Midbrain (tissue), 1 donor: ENCODE results near the gene NDUFAF5.
"Not testable (repeated sequence)": the region's sequence is repeated elsewhere in the genome, so short reads cannot be mapped to it uniquely, and the experiment has no call there.

Experiments
- DNase-seq: peaks from one replicate; lab custom pipeline; 2025; lab: John Stamatoyannopoulos, UW

The NDUFAF5 gene

GRCh38 chr20:13784893-13785715 lies at the start of gene NDUFAF5, which contains the start of gene ESF1:
TSS of gene NDUFAF5 (plus strand) at chr20:13785028. CDS start at chr20:13785069, 41 bp downstream.
TSS of gene ESF1 (minus strand) at chr20:13784919. CDS start at chr20:13783140, 1,779 bp downstream.
- peak; percentile 95 for DNase-seq

GRCh38 chr20:13735826-13736225 lies 49.0 kb upstream of the NDUFAF5 start:
- no peak for DNase-seq

GRCh38 chr20:13736436-13737191 lies 48.2 kb upstream of the NDUFAF5 start:
- no peak for DNase-seq

DNA sequence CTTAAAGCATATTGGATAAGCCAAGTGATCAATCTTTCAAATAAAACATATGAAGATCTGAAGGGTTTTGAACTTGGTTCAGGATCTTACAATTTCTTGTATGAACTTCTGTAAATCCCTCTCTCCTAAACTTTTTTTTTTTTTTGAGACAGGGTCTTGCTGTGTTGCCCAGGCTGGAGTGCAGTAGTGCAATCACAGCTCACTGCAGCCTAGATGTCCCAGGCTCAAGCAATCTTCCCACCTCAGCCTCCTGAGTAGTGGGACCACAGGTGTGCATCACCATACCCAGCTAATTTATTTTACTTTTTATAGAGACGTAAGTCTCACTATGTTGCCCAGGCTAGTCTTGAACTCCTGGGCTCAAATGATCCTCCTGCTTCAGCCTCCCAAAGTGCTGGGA lies 46.6 kb upstream of the NDUFAF5 start:
- not testable (repeated sequence) for DNase-seq

DNA sequence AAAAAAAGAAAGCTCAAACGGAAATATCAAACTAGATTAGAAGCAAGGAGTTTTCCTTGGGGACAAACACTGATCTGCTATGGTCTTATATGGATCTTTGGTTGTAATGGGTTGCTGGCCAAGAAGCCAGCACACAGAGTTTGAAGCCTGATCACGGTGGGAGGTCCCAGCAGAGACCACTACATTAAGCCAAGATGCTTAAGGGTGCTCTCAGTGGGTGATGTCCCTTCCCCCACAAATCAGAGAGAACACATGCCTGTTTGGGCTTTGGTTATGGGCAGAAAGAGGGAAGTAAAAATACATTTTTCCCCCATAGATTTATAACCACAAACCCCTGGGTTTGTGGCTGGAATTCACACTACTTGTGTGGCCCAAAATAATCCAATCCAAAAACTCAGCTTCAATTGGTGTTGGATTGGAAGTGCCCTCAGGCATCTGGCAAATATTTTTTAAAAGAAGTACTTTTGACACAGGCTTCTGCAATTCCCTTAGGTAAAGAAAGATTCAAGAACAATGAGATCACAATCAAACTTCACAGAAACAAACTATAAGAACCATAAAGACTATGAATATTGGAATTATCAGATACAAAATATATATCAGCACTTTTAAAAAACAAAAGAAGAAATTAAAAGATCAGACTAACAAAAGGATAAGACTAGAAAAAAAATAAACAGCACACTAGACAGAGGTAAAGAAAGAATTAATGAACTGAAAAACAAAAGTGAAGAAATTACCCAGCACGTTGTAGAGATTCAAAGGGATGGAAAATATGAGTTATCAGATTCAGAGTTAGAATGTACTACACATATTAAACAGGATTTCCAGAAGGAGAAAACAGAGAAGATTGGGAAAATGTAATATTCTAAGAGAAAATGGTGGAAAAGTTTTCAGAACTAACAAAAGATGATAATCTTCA lies 44.8 kb upstream of the NDUFAF5 start:
- no peak for DNase-seq

GRCh38 chr20:13741879-13742278 lies 42.9 kb upstream of the NDUFAF5 start:
- DNase-seq = no peak

GRCh38 chr20:13744352-13744751 lies 40.5 kb upstream of the NDUFAF5 start:
- no peak for DNase-seq

- no peak for DNase-seq
Observed at GRCh38 chr20:13745784-13746183, 39.0 kb upstream of the NDUFAF5 start.

DNA sequence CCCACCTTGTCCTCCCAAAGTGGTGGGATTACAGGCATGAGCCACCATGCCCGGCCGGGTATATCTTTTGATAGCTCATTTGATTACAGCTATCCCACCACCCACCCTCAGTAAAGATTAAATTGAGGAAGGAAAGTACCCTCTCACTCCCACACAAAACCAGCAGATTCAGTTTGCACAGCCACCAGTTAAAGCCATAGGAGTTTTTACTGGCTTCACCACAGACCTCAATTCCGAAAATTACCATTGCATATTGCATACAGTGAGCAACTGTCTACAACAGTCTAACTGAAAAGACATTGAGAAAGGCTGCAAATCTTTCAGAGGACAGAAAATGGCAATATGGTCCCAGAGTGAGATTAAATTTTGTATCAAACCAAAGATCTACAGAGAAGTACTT lies 35.0 kb upstream of the NDUFAF5 start:
- DNase-seq = no peak

GRCh38 chr20:13753436-13754036 lies 31.3 kb upstream of the NDUFAF5 start:
- DNase-seq = no peak

DNA sequence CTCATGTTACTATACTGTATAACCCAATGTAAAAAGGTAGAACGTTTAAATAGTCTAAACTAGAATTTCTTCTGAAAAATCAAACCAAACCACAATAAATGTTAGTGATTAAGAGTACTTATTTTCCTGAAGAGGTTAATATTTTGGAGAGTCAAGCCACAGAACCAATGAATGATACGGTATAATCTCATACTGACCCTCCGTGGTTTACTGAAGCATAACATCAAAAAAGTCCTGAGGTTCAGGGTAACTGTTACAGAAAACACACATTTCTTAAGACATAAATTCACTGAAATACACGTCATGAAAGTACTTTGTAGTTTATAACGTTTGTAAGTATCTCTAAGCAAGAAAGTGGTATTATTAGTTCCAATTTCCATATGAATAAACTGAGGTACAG lies 29.0 kb upstream of the NDUFAF5 start:
- no peak for DNase-seq

GRCh38 chr20:13756551-13756950 lies 28.3 kb upstream of the NDUFAF5 start:
- no peak for DNase-seq

- no peak for DNase-seq
Observed at GRCh38 chr20:13758884-13759283, 25.9 kb upstream of the NDUFAF5 start.

DNA sequence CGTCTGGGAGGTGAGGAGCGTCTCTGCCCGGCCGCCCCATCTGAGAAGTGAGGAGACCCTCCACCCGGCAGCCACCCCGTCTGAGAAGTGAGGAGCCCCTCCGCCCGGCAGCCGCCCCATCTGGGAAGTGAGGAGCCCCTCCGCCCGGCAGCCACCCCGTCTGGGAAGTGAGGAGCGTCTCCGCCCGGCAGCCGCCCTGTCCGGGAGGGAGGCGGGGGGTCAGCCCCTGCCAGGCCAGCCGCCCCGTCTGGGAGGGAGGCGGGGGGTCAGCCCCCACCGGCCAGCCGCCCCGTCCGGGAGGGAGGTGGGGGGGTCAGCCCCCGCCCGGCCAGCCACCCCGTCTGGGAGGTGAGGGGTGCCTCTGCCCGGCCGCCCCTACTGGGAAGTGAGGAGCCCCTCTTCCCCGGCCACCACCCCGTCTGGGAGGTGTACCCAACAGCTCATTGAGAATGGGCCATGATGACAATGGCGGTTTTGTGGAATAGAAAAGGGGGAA lies 24.3 kb upstream of the NDUFAF5 start:
- DNase-seq = not testable (repeated sequence)

- no peak for DNase-seq
Observed at GRCh38 chr20:13765299-13765698, 19.5 kb upstream of the NDUFAF5 start.

GRCh38 chr20:13765868-13766416 lies 18.9 kb upstream of the NDUFAF5 start:
- no peak for DNase-seq

- no peak for DNase-seq
Observed at GRCh38 chr20:13770141-13770540, 14.7 kb upstream of the NDUFAF5 start.

DNA sequence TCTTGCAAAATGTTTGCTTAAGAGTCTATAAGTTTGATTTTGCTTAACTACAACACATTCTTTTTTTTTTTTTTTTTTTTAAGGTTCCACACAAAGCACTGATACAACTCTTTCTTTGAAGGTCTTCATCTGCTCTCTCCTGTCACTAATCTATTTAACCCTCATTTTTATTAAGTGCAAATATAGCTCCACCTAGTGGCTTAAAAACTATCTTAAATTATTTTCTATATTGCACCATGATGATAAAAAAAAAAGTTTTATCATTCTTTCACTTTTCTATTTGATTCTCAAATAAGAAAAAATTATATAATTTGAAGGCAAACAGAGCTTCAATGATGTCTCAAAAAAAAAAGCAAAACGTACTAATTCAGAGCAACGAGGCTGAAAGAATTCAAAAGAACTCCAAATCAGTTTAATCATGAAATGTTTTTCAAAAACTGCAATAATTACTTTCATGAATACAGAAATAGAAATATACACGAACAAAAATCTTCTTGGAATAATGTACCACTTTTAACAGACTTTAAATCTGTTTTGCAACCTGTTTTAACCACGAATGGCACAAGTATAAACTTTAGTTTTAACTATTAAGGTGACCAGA lies 12.9 kb upstream of the NDUFAF5 start:
- peak; percentile 46 for DNase-seq

GRCh38 chr20:13772529-13772928 lies 12.3 kb upstream of the NDUFAF5 start:
- DNase-seq = no peak

GRCh38 chr20:13775867-13776266 lies 9.0 kb upstream of the NDUFAF5 start:
- no peak for DNase-seq

- no peak for DNase-seq
Observed at GRCh38 chr20:13777171-13777601, 7.6 kb upstream of the NDUFAF5 start.
